Stimulated activated effector memory CD8-positive, alpha-beta T cell treated with anti-CD3 and anti-CD28 coated beads, Interleukin-12 subunit alpha, Interleukin-12 subunit beta, amount 100 ng/mL, for 72 hours (primary cell): ENCODE data around the gene DMPK.
"Not testable (repeated sequence)": the region's sequence is repeated elsewhere in the genome, so short reads cannot be mapped to it uniquely, and the experiment has no call there.

Experiments
- ATAC-seq: fragments of 150-1000 bp; cut with Tn5 transposase; 2 replicates; pipeline ENCODE4 v1.10.0; 2021
- DNase-seq, 2 donors: peaks; one replicate each; pipeline ENCODE4 v3.0.0; 2021 to 2022; ENCODE audit warnings: low spot score in 2 of 2
- H3K27ac Mint-ChIP-seq: one replicate; pipeline ENCODE4 v1.8.0; 2022; ENCODE audit warnings: mild to moderate bottlenecking, mixed read lengths
- H3K36me3 Mint-ChIP-seq: one replicate; pipeline ENCODE4 v1.8.0; 2022; ENCODE audit warnings: mild to moderate bottlenecking, mixed read lengths
- H3K4me1 Mint-ChIP-seq: one replicate; pipeline ENCODE4 v1.8.0; 2022; ENCODE audit warnings: mixed read lengths
- H3K4me3 Mint-ChIP-seq: one replicate; pipeline ENCODE4 v1.8.0; 2022; ENCODE audit warnings: mild to moderate bottlenecking, mixed read lengths
- H3K9me3 Mint-ChIP-seq: one replicate; pipeline ENCODE4 v1.8.0; 2022; ENCODE audit warnings: mixed read lengths

DMPK gene

GRCh38 chr19:45800070-45800553, 17.8 kb upstream of the DMPK start:
- Mint-ChIP-seq H3K4me1 (peaks cover 7% of the 10 kb centered on the region), H3K27ac (no peak overlapping the region)

GRCh38 chr19:45799541-45799940, 17.3 kb upstream of the DMPK start:
- not testable (repeated sequence) for ATAC-seq, H3K36me3 Mint-ChIP-seq, H3K9me3 Mint-ChIP-seq, H3K27ac Mint-ChIP-seq, H3K4me3 Mint-ChIP-seq, DNase-seq
- peaks cover 12% of the 10 kb centered on the region for H3K4me1 Mint-ChIP-seq

More at GRCh38 chr19:45800070-45800553, 17.8 kb upstream of the DMPK start:
- H3K4me3 Mint-ChIP-seq: no peak overlapping the region
- DNase-seq: no peak
- ATAC-seq: no peak
- no peaks in the 10 kb centered on the region for H3K36me3 Mint-ChIP-seq
- no peaks in the 10 kb centered on the region for H3K9me3 Mint-ChIP-seq

GRCh38 chr19:45798995-45799517, 16.8 kb upstream of the DMPK start:
- Mint-ChIP-seq H3K36me3 (peaks cover under 1% of the 10 kb centered on the region), H3K27ac (no peak overlapping the region), H3K9me3 (no peaks in the 10 kb centered on the region), H3K4me3 (no peak overlapping the region), H3K4me1 (peaks cover 14% of the 10 kb centered on the region)
- peak; percentile 76 for ATAC-seq
- peak; percentile 39 to 75 for DNase-seq

GRCh38 chr19:45794627-45795026, 12.3 kb upstream of the DMPK start:
- no peak overlapping the region for H3K4me3 Mint-ChIP-seq
- peaks cover 45% of the 10 kb centered on the region for H3K36me3 Mint-ChIP-seq
- no peaks in the 10 kb centered on the region for H3K9me3 Mint-ChIP-seq
- ATAC-seq (no peak), DNase-seq (no peak)
- peaks cover 46% of the 10 kb centered on the region for H3K4me1 Mint-ChIP-seq
- H3K27ac Mint-ChIP-seq: peak overlapping the region; percentile 77

- ATAC-seq: no peak
- DNase-seq: no peak
- H3K4me1 Mint-ChIP-seq: peaks cover 42% of the 10 kb centered on the region
- H3K9me3 Mint-ChIP-seq: no peaks in the 10 kb centered on the region
- no peak overlapping the region for H3K4me3 Mint-ChIP-seq
- H3K36me3 Mint-ChIP-seq: peaks cover 52% of the 10 kb centered on the region
- H3K27ac Mint-ChIP-seq: peak overlapping the region; percentile 77
Observed at GRCh38 chr19:45793876-45794275, 11.6 kb upstream of the DMPK start.

- H3K27ac Mint-ChIP-seq: peak overlapping the region; percentile 77
- H3K4me3 Mint-ChIP-seq: peak overlapping the region; percentile 94
Observed at GRCh38 chr19:45793178-45793564, 10.9 kb upstream of the DMPK start.

GRCh38 chr19:45792470-45793177, 10.3 kb upstream of the DMPK start, which contains the start of gene DMWD:
Gene DMWD (minus strand): TSS chr19:45792845. CDS start chr19:45792756, 89 bp downstream.
- ATAC-seq (peak; percentile 93), DNase-seq (peak; percentile 99 to 100)
- Mint-ChIP-seq H3K4me1 (peaks cover 50% of the 10 kb centered on the region), H3K4me3 (peak within 1 kb of the TSS; percentile 94), H3K9me3 (no peaks in the 10 kb centered on the region), H3K27ac (peak within 1 kb of the TSS; percentile 92), H3K36me3 (peaks cover 65% of the 10 kb centered on the region)

More at GRCh38 chr19:45793178-45793564, 10.9 kb upstream of the DMPK start:
- no peak for DNase-seq
- no peaks in the 10 kb centered on the region for H3K9me3 Mint-ChIP-seq
- H3K36me3 Mint-ChIP-seq: peaks cover 59% of the 10 kb centered on the region
- peaks cover 45% of the 10 kb centered on the region for H3K4me1 Mint-ChIP-seq
- ATAC-seq: no peak

- ATAC-seq (peak; percentile 45), DNase-seq (no peak)
- Mint-ChIP-seq H3K9me3 (no peaks in the 10 kb centered on the region), H3K36me3 (peaks cover 70% of the 10 kb centered on the region), H3K27ac (peak overlapping the region; percentile 92), H3K4me3 (peak overlapping the region; percentile 94), H3K4me1 (peaks cover 50% of the 10 kb centered on the region)
Observed at GRCh38 chr19:45791744-45792469, 9.6 kb upstream of the DMPK start.

- Mint-ChIP-seq H3K27ac (no peak overlapping the region), H3K4me1 (peaks cover 50% of the 10 kb centered on the region), H3K4me3 (peak overlapping the region; percentile 94), H3K9me3 (no peaks in the 10 kb centered on the region), H3K36me3 (peaks cover 79% of the 10 kb centered on the region)
- no peak for ATAC-seq
- no peak for DNase-seq
Observed at GRCh38 chr19:45790942-45791341, 8.7 kb upstream of the DMPK start.

- H3K9me3 Mint-ChIP-seq: no peaks in the 10 kb centered on the region
- H3K4me3 Mint-ChIP-seq: no peak overlapping the region
- DNase-seq (no peak), ATAC-seq (no peak)
- peaks cover 44% of the 10 kb centered on the region for H3K4me1 Mint-ChIP-seq
- H3K27ac Mint-ChIP-seq: no peak overlapping the region
- H3K36me3 Mint-ChIP-seq: peaks cover 79% of the 10 kb centered on the region
Observed at GRCh38 chr19:45789035-45789786, 6.9 kb upstream of the DMPK start.

- Mint-ChIP-seq H3K27ac (no peak overlapping the region), H3K36me3 (peaks cover 53% of the 10 kb centered on the region), H3K4me1 (peaks cover 23% of the 10 kb centered on the region), H3K4me3 (no peak overlapping the region), H3K9me3 (no peaks in the 10 kb centered on the region)
- ATAC-seq (no peak), DNase-seq (no peak)
Observed at GRCh38 chr19:45786533-45786894, 4.2 kb upstream of the DMPK start.

GRCh38 chr19:45785781-45786532, 3.7 kb upstream of the DMPK start:
- H3K4me3 Mint-ChIP-seq: no peak overlapping the region
- peaks cover 20% of the 10 kb centered on the region for H3K4me1 Mint-ChIP-seq
- H3K27ac Mint-ChIP-seq: no peak overlapping the region
- DNase-seq (no peak), ATAC-seq (no peak)
- no peaks in the 10 kb centered on the region for H3K9me3 Mint-ChIP-seq
- peaks cover 48% of the 10 kb centered on the region for H3K36me3 Mint-ChIP-seq

GRCh38 chr19:45785097-45785496, 2.8 kb upstream of the DMPK start:
- DNase-seq (no peak), ATAC-seq (no peak)
- Mint-ChIP-seq H3K27ac (no peak overlapping the region), H3K36me3 (peaks cover 39% of the 10 kb centered on the region), H3K4me3 (no peak overlapping the region), H3K4me1 (peaks cover 19% of the 10 kb centered on the region), H3K9me3 (no peaks in the 10 kb centered on the region)

- H3K9me3 Mint-ChIP-seq: no peaks in the 10 kb centered on the region
- H3K36me3 Mint-ChIP-seq: peaks cover 36% of the 10 kb centered on the region
- no peak overlapping the region for H3K27ac Mint-ChIP-seq
- H3K4me1 Mint-ChIP-seq: peaks cover 29% of the 10 kb centered on the region
- no peak overlapping the region for H3K4me3 Mint-ChIP-seq
- ATAC-seq (no peak), DNase-seq (no peak)
Observed at GRCh38 chr19:45784096-45784495, 1.8 kb upstream of the DMPK start.
